Gastrocnemius medialis (tissue), 4 donors: ENCODE data around the gene COL23A1.

ENCODE experiments used
- CTCF ChIP-seq, 5 experiments: fragments of 450-650 bp in 3 of 5; fragments of 200-600 bp in 2 of 5; sonication (generic) in 2 of 5; IDR thresholded peaks in 4 of 5; conservative IDR thresholded peaks in 1 of 5; 1 replicate in 4 of 5; 2 replicates in 1 of 5; pipeline ENCODE4 v1.5.1; 2016 to 2019; ENCODE audit warnings: antibody characterized with exemption in 5 of 5, mild to moderate bottlenecking in 3 of 5, moderate library complexity in 3 of 5
- POLR2A ChIP-seq, 2 donors: fragments of 450-650 bp; IDR thresholded peaks; one replicate each; pipeline ENCODE4 v1.6.1; 2017; ENCODE audit warnings: antibody characterized with exemption in 2 of 2, mild to moderate bottlenecking in 2 of 2, moderate library complexity in 2 of 2

- TF ChIP-seq CTCF (IDR thresholded peaks at IDR 0.05 in 4 of 5, conservative IDR thresholded peaks at IDR 0.05 in 1 of 5) (no peak), POLR2A (IDR thresholded peaks at IDR 0.05) (no peak)
Measured at GRCh38 chr5:178360926-178361235, 229.3 kb downstream of the COL23A1 start.
